GM23338 (cell line): ENCODE data around the gene IL22RA2.

Experiments
- CREB1 ChIP-seq: fragments of 250-450 bp; sonication (Bioruptor Pico); IDR thresholded peaks from 2 replicates; pipeline ENCODE4 v1.5.0; 2020; ENCODE audit warnings: low read depth, mild to moderate bottlenecking, moderate library complexity
- CTCF ChIP-seq, 2 experiments: fragments of 200-600 bp in 1 of 2; sonication (generic) in 1 of 2; conservative IDR thresholded peaks; 2 replicates each; pipeline versions ENCODE4 v1.5.1 to v1.6.1; 2016 to 2017; ENCODE audit warnings: antibody characterized with exemption in 2 of 2, low read depth in 2 of 2, mild to moderate bottlenecking in 2 of 2, moderate library complexity in 1 of 2
- ETS1 ChIP-seq: IDR thresholded peaks from 2 replicates; pipeline ENCODE4 v1.6.1; 2016; ENCODE audit warnings: antibody characterized with exemption
- EZH2 ChIP-seq: fragments of 200-600 bp; sonication (generic); IDR thresholded peaks from one replicate; pipeline ENCODE4 v1.8.0; 2017; ENCODE audit warnings: antibody characterized with exemption, mild to moderate bottlenecking, low read depth; ENCODE audit not compliant: unreplicated experiment
- EZH2phosphoT487 ChIP-seq: fragments of 200-600 bp; sonication (generic); IDR thresholded peaks from one replicate; pipeline ENCODE4 v1.8.1; 2018; ENCODE audit warnings: antibody characterized with exemption; ENCODE audit not compliant: unreplicated experiment
- JUNB ChIP-seq: IDR thresholded peaks from one replicate; pipeline ENCODE4 v1.6.1; 2016; ENCODE audit warnings: antibody characterized with exemption; ENCODE audit not compliant: unreplicated experiment
- NANOG ChIP-seq: IDR thresholded peaks from 2 replicates; pipeline ENCODE4 v1.6.1; 2016; ENCODE audit warnings: antibody characterized with exemption, borderline replicate concordance
- POLR2AphosphoS5 ChIP-seq: IDR thresholded peaks from 2 replicates; pipeline ENCODE4 v1.6.1; 2016; ENCODE audit warnings: antibody characterized with exemption, low read depth
- REST ChIP-seq: IDR thresholded peaks from one replicate; pipeline ENCODE4 v1.6.1; 2018; ENCODE audit warnings: antibody characterized with exemption; ENCODE audit not compliant: unreplicated experiment
- STAT1 ChIP-seq: IDR thresholded peaks from one replicate; pipeline ENCODE4 v1.6.1; 2016; ENCODE audit warnings: antibody characterized with exemption; ENCODE audit not compliant: unreplicated experiment
- ZNF114 ChIP-seq: fragments of 250-450 bp; sonication (Bioruptor Pico); IDR thresholded peaks from 2 replicates; pipeline ENCODE4 v1.5.0; 2020; ENCODE audit warnings: mild to moderate bottlenecking, moderate library complexity
- ZNF331 ChIP-seq: fragments of 250-450 bp; sonication (Bioruptor Pico); IDR thresholded peaks from 2 replicates; pipeline ENCODE4 v1.5.0; 2020; ENCODE audit warnings: low read depth, mild to moderate bottlenecking, moderate library complexity
- ZNF462 ChIP-seq: fragments of 250-450 bp; sonication (Bioruptor Pico); IDR thresholded peaks from 2 replicates; pipeline ENCODE4 v1.5.0; 2020; ENCODE audit warnings: mild to moderate bottlenecking, moderate library complexity

GRCh38 chr6:137102851-137103492 lies 70.5 kb downstream of the IL22RA2 start:
- TF ChIP-seq CTCF (conservative IDR thresholded peaks at IDR 0.05; ENCODE audit: low read depth in 2 of 2) (no peak), EZH2phosphoT487 (no peak), EZH2 (no peak), JUNB (no peak), REST (no peak), POLR2AphosphoS5 (no peak), ETS1 (no peak), CREB1 (CRISPR knock-in tag) (no peak), NANOG (no peak), ZNF114 (CRISPR knock-in tag) (no peak), STAT1 (no peak), ZNF331 (CRISPR knock-in tag) (no peak), ZNF462 (CRISPR knock-in tag) (no peak)
